ENCODE data around the gene ANGPTL8.

Gene ANGPTL8, protein sequence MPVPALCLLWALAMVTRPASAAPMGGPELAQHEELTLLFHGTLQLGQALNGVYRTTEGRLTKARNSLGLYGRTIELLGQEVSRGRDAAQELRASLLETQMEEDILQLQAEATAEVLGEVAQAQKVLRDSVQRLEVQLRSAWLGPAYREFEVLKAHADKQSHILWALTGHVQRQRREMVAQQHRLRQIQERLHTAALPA

DNA sequence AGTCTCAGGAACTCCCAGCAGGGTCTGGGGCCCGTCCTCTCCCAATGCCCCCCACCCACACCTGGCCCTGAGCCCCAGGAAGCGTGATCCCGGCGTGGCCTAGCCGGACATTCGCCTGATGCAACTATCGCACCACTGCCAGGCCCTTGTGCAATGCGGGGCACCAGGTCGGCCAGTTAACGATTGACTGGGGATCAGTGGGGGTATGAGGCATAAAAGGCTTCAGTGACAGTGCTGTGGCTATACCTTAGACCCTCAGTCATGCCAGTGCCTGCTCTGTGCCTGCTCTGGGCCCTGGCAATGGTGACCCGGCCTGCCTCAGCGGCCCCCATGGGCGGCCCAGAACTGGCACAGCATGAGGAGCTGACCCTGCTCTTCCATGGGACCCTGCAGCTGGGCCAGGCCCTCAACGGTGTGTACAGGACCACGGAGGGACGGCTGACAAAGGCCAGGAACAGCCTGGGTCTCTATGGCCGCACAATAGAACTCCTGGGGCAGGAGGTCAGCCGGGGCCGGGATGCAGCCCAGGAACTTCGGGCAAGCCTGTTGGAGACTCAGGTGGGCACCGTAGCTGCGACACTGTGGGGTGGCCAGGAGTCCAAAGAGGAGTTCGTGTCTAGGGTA, at the start of gene ANGPTL8:
Gene ANGPTL8 (plus strand): TSS at position 243 of the 624 bp plus-strand sequence. CDS start 19 bp downstream, at position 262.
- DNase-seq (ENCODE audit: extremely low read depth, low read depth): no peak
- TF ChIP-seq, protein P1, sequence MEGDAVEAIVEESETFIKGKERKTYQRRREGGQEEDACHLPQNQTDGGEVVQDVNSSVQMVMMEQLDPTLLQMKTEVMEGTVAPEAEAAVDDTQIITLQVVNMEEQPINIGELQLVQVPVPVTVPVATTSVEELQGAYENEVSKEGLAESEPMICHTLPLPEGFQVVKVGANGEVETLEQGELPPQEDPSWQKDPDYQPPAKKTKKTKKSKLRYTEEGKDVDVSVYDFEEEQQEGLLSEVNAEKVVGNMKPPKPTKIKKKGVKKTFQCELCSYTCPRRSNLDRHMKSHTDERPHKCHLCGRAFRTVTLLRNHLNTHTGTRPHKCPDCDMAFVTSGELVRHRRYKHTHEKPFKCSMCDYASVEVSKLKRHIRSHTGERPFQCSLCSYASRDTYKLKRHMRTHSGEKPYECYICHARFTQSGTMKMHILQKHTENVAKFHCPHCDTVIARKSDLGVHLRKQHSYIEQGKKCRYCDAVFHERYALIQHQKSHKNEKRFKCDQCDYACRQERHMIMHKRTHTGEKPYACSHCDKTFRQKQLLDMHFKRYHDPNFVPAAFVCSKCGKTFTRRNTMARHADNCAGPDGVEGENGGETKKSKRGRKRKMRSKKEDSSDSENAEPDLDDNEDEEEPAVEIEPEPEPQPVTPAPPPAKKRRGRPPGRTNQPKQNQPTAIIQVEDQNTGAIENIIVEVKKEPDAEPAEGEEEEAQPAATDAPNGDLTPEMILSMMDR (IDR thresholded peaks at IDR 0.05; ENCODE audit: low read depth, low read length): no peak

DNA sequence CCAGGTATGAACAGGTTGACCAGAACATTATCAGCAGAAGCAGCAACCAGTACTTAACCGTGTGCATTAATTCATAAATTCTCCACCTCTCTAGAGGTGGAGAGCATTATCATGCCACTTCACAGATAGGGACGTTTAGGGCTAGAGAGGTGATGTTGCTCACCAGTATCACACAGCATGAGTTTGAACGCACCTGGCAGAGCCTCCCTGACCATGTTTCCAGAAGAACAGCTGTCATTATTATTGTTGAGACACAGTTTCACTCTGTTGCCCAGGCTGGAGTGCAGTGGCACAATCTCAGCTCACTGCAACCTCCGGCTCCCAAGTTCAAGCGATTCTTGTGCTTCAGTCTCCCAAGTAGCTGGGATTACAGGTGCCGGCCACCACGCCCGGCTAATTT, 48.9 kb upstream of the ANGPTL8 start:
- TF ChIP-seq, protein P1 (IDR thresholded peaks at IDR 0.05; ENCODE audit: low read depth, low read length): no peak
- DNase-seq (ENCODE audit: extremely low read depth, low read depth): no peak

DNA sequence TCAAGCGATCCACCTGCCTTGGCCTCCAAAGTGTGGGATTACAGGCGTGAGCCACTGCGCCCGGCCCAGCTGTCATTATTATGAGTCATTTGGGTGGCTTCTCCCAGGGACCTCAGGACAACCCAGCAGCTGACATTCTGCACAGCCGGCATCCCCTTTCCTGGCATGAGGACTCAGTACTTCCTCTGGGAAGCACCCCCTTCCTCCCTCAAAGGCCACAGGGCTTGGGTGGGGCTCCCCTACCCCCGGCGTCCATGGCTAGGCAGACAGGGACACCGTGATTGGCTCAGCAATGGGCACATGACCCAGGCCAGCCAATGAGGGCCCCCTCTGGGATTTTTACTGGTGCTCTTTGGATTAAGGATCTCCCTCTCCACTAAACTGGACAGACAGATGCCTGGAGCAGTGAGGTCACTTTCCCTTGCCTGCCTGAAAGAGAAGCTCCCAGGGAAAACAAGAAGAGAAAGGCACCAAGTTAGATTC, 48.1 kb upstream of the ANGPTL8 start:
- DNase-seq (ENCODE audit: extremely low read depth, low read depth): no peak
- TF ChIP-seq, protein P1 (IDR thresholded peaks at IDR 0.05; ENCODE audit: low read depth, low read length): no peak

DNA sequence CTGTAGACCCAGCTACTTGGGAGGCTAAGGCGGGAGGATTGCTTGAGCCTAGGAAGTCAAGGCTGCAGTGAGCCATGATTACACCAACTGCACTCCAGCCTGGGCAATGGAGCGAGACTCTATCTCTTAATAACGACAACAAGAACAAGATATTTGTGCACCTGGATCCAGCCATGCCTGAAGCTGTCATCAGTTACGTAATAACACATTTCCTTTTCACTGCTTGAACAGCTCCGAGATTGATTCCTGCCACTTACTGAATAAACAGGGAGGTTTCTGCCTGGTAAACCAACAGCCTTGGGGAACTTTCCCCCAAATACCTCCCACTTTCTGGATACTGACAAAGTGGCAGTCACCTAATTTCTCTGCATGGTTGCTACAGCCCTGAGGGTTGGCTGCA, 47.5 kb upstream of the ANGPTL8 start:
- TF ChIP-seq, protein P1 (IDR thresholded peaks at IDR 0.05; ENCODE audit: low read depth, low read length): no peak

DNA sequence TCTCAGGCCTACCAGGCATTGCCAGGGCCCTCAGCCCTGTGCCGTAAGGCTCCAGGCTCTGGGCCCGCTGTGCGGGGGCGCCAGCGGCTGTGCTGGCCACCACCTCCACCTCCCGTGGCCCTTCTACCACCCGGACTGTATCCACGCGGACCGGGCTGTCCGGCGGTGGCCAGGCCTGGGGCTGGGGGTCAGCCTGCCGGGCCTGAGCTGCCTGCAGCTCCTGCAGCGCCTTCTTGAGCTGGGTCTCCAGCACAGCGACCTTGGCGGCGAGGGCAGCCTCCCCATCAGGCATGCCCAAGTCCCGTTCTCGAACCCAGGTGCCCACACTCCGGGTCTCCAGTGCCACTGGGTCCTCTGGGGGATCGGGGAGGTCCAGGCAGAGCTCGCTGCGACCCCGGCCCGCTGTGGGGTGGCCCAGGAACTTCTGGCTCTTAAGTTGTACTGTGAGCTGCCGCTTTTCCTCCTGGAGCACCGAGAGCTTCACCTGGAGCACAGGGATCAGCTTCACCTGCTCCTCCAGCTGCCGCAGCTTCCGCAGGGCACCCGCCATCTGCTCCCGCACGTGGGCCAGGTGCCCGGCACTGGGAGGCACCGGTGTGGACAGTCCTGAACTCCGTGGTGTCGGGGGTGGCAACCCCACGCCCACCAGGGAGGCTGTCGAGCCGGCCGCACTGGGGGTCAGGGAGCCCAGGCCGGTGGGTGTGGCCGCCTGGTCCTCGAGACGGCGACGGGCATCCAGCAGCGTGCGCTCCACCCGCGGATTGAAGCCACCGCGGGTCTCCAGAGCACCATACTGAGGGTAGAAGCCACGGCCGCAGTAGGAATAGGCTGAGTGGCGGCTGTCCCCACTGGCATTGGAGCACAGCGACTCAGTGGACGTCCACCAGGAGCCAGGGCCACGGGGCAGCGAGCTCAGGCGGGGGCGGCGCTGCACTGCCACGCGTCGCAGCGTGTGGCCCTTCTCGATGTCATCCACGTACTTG, 46.2 kb upstream of the ANGPTL8 start:
- no peak for DNase-seq (ENCODE audit: extremely low read depth, low read depth)
- TF ChIP-seq, protein P1 (IDR thresholded peaks at IDR 0.05; ENCODE audit: low read depth, low read length): no peak

More for the DNA sequence above, 47.5 kb upstream of the ANGPTL8 start:
- DNase-seq (ENCODE audit: extremely low read depth, low read depth): no peak

DNA sequence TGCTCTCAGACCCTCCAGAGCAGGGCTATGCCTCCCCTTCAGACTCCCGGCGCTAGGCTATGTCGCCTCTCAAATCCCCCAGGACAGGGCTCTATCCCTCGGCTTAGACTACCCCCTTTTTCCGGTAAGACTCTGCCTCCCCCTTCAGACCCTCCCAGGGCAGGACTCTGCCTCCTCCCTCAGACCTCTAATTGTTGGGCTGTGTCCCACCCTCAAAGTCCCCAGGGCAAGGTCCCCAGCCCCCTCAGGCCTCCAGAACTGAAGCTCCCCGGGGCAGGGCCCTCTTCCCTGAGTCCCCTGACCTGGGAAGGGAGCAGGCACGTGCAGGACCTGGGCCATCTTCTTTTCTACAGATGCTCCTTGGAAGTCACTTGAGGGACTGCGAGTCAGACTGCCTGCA, 45.2 kb upstream of the ANGPTL8 start:
- DNase-seq (ENCODE audit: extremely low read depth, low read depth): no peak
- TF ChIP-seq, protein P1 (IDR thresholded peaks at IDR 0.05; ENCODE audit: low read depth, low read length): no peak

All from AG09319 (cell line).